K562 (cell line): ENCODE measurements around the gene GPR119.

Source experiments
- CTCF ChIP-seq, 3 experiments: IDR thresholded peaks in 2 of 3; conservative IDR thresholded peaks in 1 of 3; 2 replicates each; pipeline ENCODE4 v1.5.1; 2011 to 2012; ENCODE audit warnings: low read length in 3 of 3, mild to moderate bottlenecking in 3 of 3, control low read depth in 2 of 3, improper control_type of control experiment in 1 of 3, inconsistent platforms in 1 of 3, low read depth in 1 of 3, mixed read lengths in 1 of 3, moderate library complexity in 1 of 3; ENCODE audit not compliant: insufficient read depth in 2 of 3
- EP400 ChIP-seq: fragments of 450-650 bp; IDR thresholded peaks from 2 replicates; pipeline ENCODE4 v1.6.1; 2017; ENCODE audit warnings: antibody characterized with exemption, mild to moderate bottlenecking, moderate library complexity
- GABPA ChIP-seq: fragments of 200-800 bp; sonication (Bioruptor generic); conservative IDR thresholded peaks from 2 replicates; pipeline ENCODE4 v1.6.1; 2016; ENCODE audit warnings: low read depth, missing genetic modification characterization, missing compliant biosample characterization
- GABPB1 ChIP-seq: sonication (generic); formaldehyde crosslinking; IDR thresholded peaks from 2 replicates; pipeline ENCODE4 v1.8.0; 2022; ENCODE audit warnings: mild to moderate bottlenecking, missing genetic modification reagents
- KDM5B ChIP-seq: fragments of 200-600 bp; sonication (generic); IDR thresholded peaks from 2 replicates; pipeline ENCODE4 v1.6.1; 2012; ENCODE audit warnings: low read depth, mild to moderate bottlenecking, moderate library complexity, low read length, control low read depth, inconsistent platforms; ENCODE audit not compliant: insufficient replicate concordance
- NR4A1 ChIP-seq, 2 experiments: fragments of 250-450 bp in 1 of 2; fragments of 450-650 bp in 1 of 2; sonication (Bioruptor Pico) in 1 of 2; IDR thresholded peaks; 2 replicates each; pipeline versions ENCODE4 v1.4.0 to v1.6.1; 2016 to 2020; ENCODE audit warnings: mild to moderate bottlenecking in 2 of 2, missing compliant biosample characterization in 1 of 2, missing genetic modification characterization in 1 of 2, moderate library complexity in 1 of 2
- REST ChIP-seq, 2 experiments: fragments of 450-650 bp; formaldehyde crosslinking in 1 of 2; IDR thresholded peaks; 2 replicates each; pipeline versions ENCODE4 v1.4.0 to v1.6.1; 2014 to 2020; ENCODE audit warnings: mild to moderate bottlenecking in 2 of 2, borderline replicate concordance in 1 of 2, low read depth in 1 of 2
- RFX5 ChIP-seq: IDR thresholded peaks from 2 replicates; pipeline ENCODE4 v1.6.1; 2011; ENCODE audit warnings: low read depth, mild to moderate bottlenecking, improper control_type of control experiment, low read length
- SIN3A ChIP-seq, 2 experiments: fragments of 150-350 bp in 1 of 2; IDR thresholded peaks; 2 replicates each; pipeline ENCODE4 v1.6.1; 2011 to 2016; ENCODE audit warnings: borderline replicate concordance in 2 of 2, low read depth in 2 of 2, low read length in 2 of 2, mild to moderate bottlenecking in 2 of 2, moderate library complexity in 2 of 2; ENCODE audit not compliant: control insufficient read depth in 1 of 2
- THRAP3 ChIP-seq: fragments of 450-650 bp; IDR thresholded peaks from 2 replicates; pipeline ENCODE4 v1.6.1; 2016; ENCODE audit warnings: mild to moderate bottlenecking, inconsistent platforms, borderline replicate concordance
- ZBTB9 ChIP-seq: fragments of 450-650 bp; formaldehyde crosslinking; IDR thresholded peaks from 2 replicates; pipeline ENCODE4 v1.4.0; 2020; ENCODE audit warnings: mild to moderate bottlenecking, moderate library complexity

- TF ChIP-seq CTCF (IDR thresholded peaks at IDR 0.05 in 2 of 3, conservative IDR thresholded peaks at IDR 0.05 in 1 of 3; ENCODE audit: insufficient read depth in 2 of 3, low read depth in 1 of 3, low read length in 3 of 3) (no peak), THRAP3 (no peak), GABPA (tag) (no peak), ZBTB9 (CRISPR knock-in tag) (no peak), NR4A1 (CRISPR knock-in tag; IDR thresholded peaks at IDR 0.05) (no peak), NR4A1 (tag; IDR thresholded peaks at IDR 0.05) (no peak), SIN3A (IDR thresholded peaks at IDR 0.05; ENCODE audit: borderline replicate concordance in 2 of 2, control insufficient read depth in 1 of 2, low read depth in 2 of 2, low read length in 2 of 2) (no peak), EP400 (no peak), GABPB1 (no peak), KDM5B (no peak), RFX5 (no peak), REST (IDR thresholded peaks at IDR 0.05; ENCODE audit: borderline replicate concordance) (no peak), REST (CRISPR knock-in tag; IDR thresholded peaks at IDR 0.05; ENCODE audit: low read depth) (no peak)
Observed at GRCh38 chrX:130415201-130415600, 29.7 kb upstream of the GPR119 start.
